A549 (cell line): ENCODE data around the gene KCNMA1.

ENCODE experiments used
- EP300 ChIP-seq, 2 experiments: fragments of >200 bp; sonication (Bioruptor Twin); formaldehyde crosslinking; IDR thresholded peaks; 2 replicates in 1 of 2; 3 replicates in 1 of 2; pipeline ENCODE4 v1.6.1; 2016 to 2017
- KDM1A ChIP-seq: fragments of 200-600 bp; sonication (generic); IDR thresholded peaks from 2 replicates; pipeline ENCODE4 v1.6.1; 2016; ENCODE audit warnings: low read depth, mild to moderate bottlenecking
- MAX ChIP-seq: IDR thresholded peaks from 2 replicates; pipeline ENCODE4 v1.6.1; 2012
- MAZ ChIP-seq: fragments of 150-350 bp; IDR thresholded peaks from 2 replicates; pipeline ENCODE4 v1.6.1; 2014; ENCODE audit warnings: antibody characterized with exemption, low read depth, low read length, borderline replicate concordance
- POLR2AphosphoS2 ChIP-seq: conservative IDR thresholded peaks from 2 replicates; pipeline ENCODE4 v1.6.1; 2012; ENCODE audit warnings: low read length, improper control_type of control experiment, inconsistent platforms
- RFX5 ChIP-seq: fragments of 450-650 bp; IDR thresholded peaks from 2 replicates; pipeline ENCODE4 v1.7.1; 2014; ENCODE audit warnings: antibody characterized with exemption, mild to moderate bottlenecking, moderate library complexity
- RNF2 ChIP-seq: fragments of 200-600 bp; sonication (generic); IDR thresholded peaks from 2 replicates; pipeline ENCODE4 v1.6.1; 2016; ENCODE audit warnings: low read depth, mild to moderate bottlenecking, antibody characterized with exemption, moderate library complexity, borderline replicate concordance
- SMC3 ChIP-seq: fragments of >200 bp; sonication (Bioruptor Twin); formaldehyde crosslinking; IDR thresholded peaks from 3 replicates; pipeline ENCODE4 v1.6.1; 2018; ENCODE audit warnings: inconsistent platforms

DNA sequence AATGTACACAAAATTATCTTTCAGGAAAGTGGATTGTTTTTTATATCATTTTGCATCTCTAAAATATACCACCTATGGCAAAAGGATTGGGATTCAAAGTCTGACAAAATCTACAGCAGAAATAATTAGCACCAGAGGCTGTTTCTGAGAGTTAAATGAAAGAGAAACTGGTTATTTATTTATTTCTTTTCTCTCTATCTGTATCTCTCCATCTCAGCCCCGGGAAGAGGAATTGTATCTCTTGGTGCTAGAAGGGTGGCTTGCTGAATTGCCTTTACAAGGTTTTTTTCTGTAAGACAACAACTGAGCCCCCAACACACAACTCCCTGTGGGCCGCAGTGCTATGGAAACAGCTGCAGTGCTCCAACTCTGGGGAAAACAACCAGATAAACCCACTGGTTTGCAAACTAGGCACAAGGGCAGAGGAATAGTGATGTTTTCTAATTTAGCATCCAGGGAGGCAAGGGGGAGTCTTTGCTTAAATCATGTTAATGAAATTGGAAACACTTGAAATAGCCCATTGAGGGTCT, 249.0 kb downstream of the KCNMA1 start:
- no peak for TF ChIP-seq RNF2
- no peak for TF ChIP-seq POLR2AphosphoS2
- TF ChIP-seq EP300 (IDR thresholded peaks at IDR 0.05) = no peak
- no peak for TF ChIP-seq RFX5
- TF ChIP-seq MAZ = no peak
- TF ChIP-seq MAX = no peak
- no peak for TF ChIP-seq KDM1A
- TF ChIP-seq SMC3 = no peak
